HCT116 (cell line): Measurements from ENCODE around the gene GJA1. TPM values are rescaled to one million over a fixed set of nuclear protein-coding genes. Genes with fewer than 3 reads are reported as not detected.
A peak's percentile ranks its signal among the peaks of the same experiment; 100 is the strongest.

Source experiments
- ATAC-seq: fragments of 200-7000 bp; cut with Tn5 transposase; 2 replicates; pipeline ENCODE4 v1.9.1; 2020; ENCODE audit warnings: mild to moderate bottlenecking, moderate library complexity
- BruUV-seq: library from RNA; stranded (reverse); fragments of 400-500 nt; replicated peaks from 2 replicates; lab custom pipeline; 2021; lab: Mats Ljungman, UMichigan
- CTCF ChIA-PET: fragments of 300-600 bp; sonication (Branson Sonifier 250); formaldehyde crosslinking; loops from one replicate; lab custom pipeline; 2021; ENCODE audit warnings: antibody characterized with exemption; lab: Charles Lee
- POLR2A ChIA-PET: fragments of 300-600, 350-600 bp; sonication (Branson Sonifier 250); formaldehyde crosslinking; loops from one replicate; lab custom pipeline; 2021; ENCODE audit warnings: antibody characterized with exemption; lab: Charles Lee
- RAD21 ChIA-PET, 2 experiments: fragments of 300-600 bp; sonication (Branson Sonifier 250); formaldehyde crosslinking; loops; one replicate each; lab custom pipeline; 2023; ENCODE audit warnings: low total read pairs in 2 of 2; ENCODE audit not compliant: uncharacterized antibody in 2 of 2, unreplicated experiment in 2 of 2, low non-redundant PET in 1 of 2; lab: Charles Lee
- DNase-seq: peaks from one replicate; pipeline ENCODE4 v3.0.0-alpha.2; 2010; ENCODE audit warnings: low read depth, low spot score
- H2AFZ ChIP-seq: fragments of 200-600 bp; shearing (Covaris generic), sonication (generic); 2 replicates; pipeline ENCODE4 v1.6.1; 2017; ENCODE audit warnings: low read depth, mixed run types, mixed read lengths, antibody characterized with exemption, low read length; ENCODE audit not compliant: poor library complexity, severe bottlenecking
- H3K27ac ChIP-seq: 2 replicates; pipeline ENCODE4 v1.5.1; 2012; ENCODE audit warnings: low read depth, low read length
- H3K27me3 ChIP-seq: fragments of 200-600 bp; sonication (generic); 2 replicates; pipeline ENCODE4 v1.6.1; 2016; ENCODE audit warnings: mixed run types, low read length, mixed read lengths; ENCODE audit not compliant: insufficient read depth
- H3K36me3 ChIP-seq, 2 experiments: fragments of 200-500 bp in 1 of 2; fragments of 200-600 bp in 1 of 2; sonication (Bioruptor generic) in 1 of 2; sonication (generic) in 1 of 2; 2 replicates each; pipeline versions ENCODE4 v1.5.1 to v1.6.1; 2014 to 2016; ENCODE audit warnings: low read length in 2 of 2, inconsistent platforms in 1 of 2, mixed read lengths in 1 of 2, mixed run types in 1 of 2; ENCODE audit not compliant: insufficient read depth in 2 of 2, control insufficient read depth in 1 of 2
- H3K4me1 ChIP-seq, 2 experiments: fragments of 200-600 bp in 1 of 2; sonication (generic) in 1 of 2; 2 replicates each; pipeline versions ENCODE4 v1.5.1 to v1.6.1; 2012 to 2017; ENCODE audit warnings: low read length in 2 of 2, inconsistent platforms in 1 of 2, mild to moderate bottlenecking in 1 of 2, mixed read lengths in 1 of 2, mixed run types in 1 of 2, moderate library complexity in 1 of 2; ENCODE audit not compliant: insufficient read depth in 2 of 2, control insufficient read depth in 1 of 2
- H3K4me2 ChIP-seq: fragments of 200-600 bp; sonication (generic); 2 replicates; pipeline ENCODE4 v1.6.1; 2017; ENCODE audit warnings: mixed run types, low read length, mixed read lengths
- H3K4me3 ChIP-seq, 2 experiments: fragments of 200-600 bp in 1 of 2; sonication (generic) in 1 of 2; replicated peaks in 1 of 2; 2 replicates each; pipeline ENCODE4 v1.5.1; 2011 to 2016; ENCODE audit warnings: low read length in 2 of 2, control low read depth in 1 of 2, low read depth in 1 of 2, mild to moderate bottlenecking in 1 of 2, mixed read lengths in 1 of 2, mixed run types in 1 of 2
- H3K79me2 ChIP-seq: fragments of 200-600 bp; sonication (generic); 2 replicates; pipeline ENCODE4 v1.6.1; 2017; ENCODE audit warnings: mild to moderate bottlenecking, mixed run types, low read length, moderate library complexity, mixed read lengths; ENCODE audit not compliant: insufficient read depth
- H3K9ac ChIP-seq: fragments of 200-600 bp; sonication (generic); 2 replicates; pipeline ENCODE4 v1.6.1; 2016; ENCODE audit warnings: low read length, mixed read lengths
- H3K9me2 ChIP-seq: fragments of 200-600 bp; sonication (generic), shearing (Covaris generic); 2 replicates; pipeline ENCODE4 v1.6.1; 2017; ENCODE audit warnings: mixed run types, mild to moderate bottlenecking, moderate library complexity; ENCODE audit not compliant: insufficient read depth
- H3K9me3 ChIP-seq, 2 experiments: fragments of 200-500 bp in 1 of 2; fragments of 200-600 bp in 1 of 2; sonication (Bioruptor generic) in 1 of 2; sonication (generic) in 1 of 2; 2 replicates each; pipeline ENCODE4 v1.6.1; 2014 to 2017; ENCODE audit warnings: low read length in 2 of 2, mixed read lengths in 2 of 2, inconsistent platforms in 1 of 2, low read depth in 1 of 2, mild to moderate bottlenecking in 1 of 2, mixed run types in 1 of 2, moderate library complexity in 1 of 2; ENCODE audit not compliant: control insufficient read depth in 1 of 2, insufficient read depth in 1 of 2
- H4K20me1 ChIP-seq: fragments of 200-600 bp; sonication (generic), shearing (Covaris generic); 2 replicates; pipeline ENCODE4 v1.6.1; 2017; ENCODE audit warnings: mixed run types, mild to moderate bottlenecking, moderate library complexity; ENCODE audit not compliant: insufficient read depth
- CBX3 ChIP-seq: IDR thresholded peaks from 2 replicates; pipeline ENCODE4 v1.6.1; 2012; ENCODE audit warnings: low read depth
- CEBPB ChIP-seq: IDR thresholded peaks from 2 replicates; pipeline ENCODE4 v1.6.1; 2012; ENCODE audit warnings: low read depth
- EGR1 ChIP-seq: IDR thresholded peaks from 2 replicates; pipeline ENCODE4 v1.6.1; 2012; ENCODE audit warnings: low read depth
- ELF1 ChIP-seq: IDR thresholded peaks from 2 replicates; pipeline ENCODE4 v1.6.1; 2012; ENCODE audit warnings: low read depth, borderline replicate concordance
- EZH2 ChIP-seq: fragments of 200-600 bp; sonication (generic); IDR thresholded peaks from 2 replicates; pipeline ENCODE4 v1.6.1; 2017; ENCODE audit warnings: antibody characterized with exemption, mixed run types
- RAD21 ChIP-seq: IDR thresholded peaks from 2 replicates; pipeline ENCODE4 v1.6.1; 2012; ENCODE audit warnings: low read depth, mild to moderate bottlenecking
- SIN3A ChIP-seq: IDR thresholded peaks from 2 replicates; pipeline ENCODE4 v1.6.1; 2012; ENCODE audit warnings: low read depth
- SP1 ChIP-seq: IDR thresholded peaks from 2 replicates; pipeline ENCODE4 v1.6.1; 2012; ENCODE audit warnings: low read depth
- ZFX ChIP-seq: fragments of 450-650 bp; IDR thresholded peaks from 2 replicates; pipeline ENCODE4 v1.6.1; 2017
- ZNF274 ChIP-seq: fragments of 200-500 bp; sonication (Bioruptor generic); IDR thresholded peaks from 2 replicates; pipeline ENCODE4 v1.6.1; 2014; ENCODE audit warnings: mild to moderate bottlenecking, low read depth, low read length, inconsistent platforms
- intact Hi-C: fragments of 100-400 bp; cut with micrococcal nuclease; formaldehyde crosslinking; loops from 2 replicates; pipeline ENCODE4 v1.10.0; 2022
- total RNA-seq: library from RNA; stranded (reverse); gene quantifications from one replicate; pipeline ENCODE4 v1.2.1, GENCODE V29; 2021; ENCODE audit not compliant: unreplicated experiment
- TF ChIP-seq, protein P1 (sequence below): IDR thresholded peaks from 2 replicates; pipeline ENCODE4 v1.6.1; 2012; ENCODE audit warnings: low read depth

GJA1 gene
- total RNA-seq, 1 experiment from 2014 or later = 1.1 TPM

DNA sequence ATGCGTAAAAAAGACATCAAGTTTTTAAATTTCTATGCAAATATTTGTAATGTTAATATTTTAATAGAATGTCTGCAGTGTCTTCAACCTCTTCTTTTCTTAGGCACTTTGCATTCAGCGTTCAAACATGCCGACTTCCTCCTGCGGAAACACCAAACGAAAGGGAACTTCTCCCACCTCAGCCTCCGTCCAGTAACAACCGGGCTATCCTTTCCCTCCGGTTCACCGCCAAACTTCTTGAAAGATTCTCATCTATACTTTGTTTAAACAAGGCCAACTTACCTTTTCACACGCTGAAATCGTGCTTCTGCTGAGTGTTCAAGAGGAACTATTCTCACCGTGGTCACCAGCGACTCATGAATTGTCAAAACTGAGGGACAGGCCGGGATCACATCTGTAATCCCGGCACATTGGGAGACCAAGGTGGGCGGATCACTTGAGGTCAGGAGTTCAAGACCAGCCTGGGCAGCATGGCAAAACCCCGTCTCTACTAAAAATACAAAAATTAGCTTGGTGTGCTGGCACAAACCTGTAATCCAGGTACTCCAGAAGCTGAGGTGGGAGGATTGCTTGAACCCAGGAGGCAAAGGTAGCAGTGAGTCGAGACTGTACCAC, 44.8 kb downstream of the GJA1 start:
- no peaks in the 10 kb centered on the region for H4K20me1 ChIP-seq
- no peaks in the 10 kb centered on the region for H3K9me2 ChIP-seq
- intact Hi-C loops = no loop called here
- H3K4me1 ChIP-seq = peaks cover 36 to 44% of the 10 kb centered on the region in 2 experiments
- ATAC-seq (peak; percentile 60), DNase-seq (peak; percentile 36)
- peak overlapping the region; percentile 98 for H2AFZ ChIP-seq
- TF ChIP-seq ELF1 (no peak), EZH2 (no peak), ZFX (no peak), CEBPB (no peak), CBX3 (peak; percentile 64; the same call in 1 of the 2 replicates), SIN3A (no peak), RAD21 (no peak), SP1 (no peak), ZNF274 (no peak), EGR1 (peak; percentile 57; the same call in 1 of the 2 replicates)
- TF ChIP-seq, protein P1, sequence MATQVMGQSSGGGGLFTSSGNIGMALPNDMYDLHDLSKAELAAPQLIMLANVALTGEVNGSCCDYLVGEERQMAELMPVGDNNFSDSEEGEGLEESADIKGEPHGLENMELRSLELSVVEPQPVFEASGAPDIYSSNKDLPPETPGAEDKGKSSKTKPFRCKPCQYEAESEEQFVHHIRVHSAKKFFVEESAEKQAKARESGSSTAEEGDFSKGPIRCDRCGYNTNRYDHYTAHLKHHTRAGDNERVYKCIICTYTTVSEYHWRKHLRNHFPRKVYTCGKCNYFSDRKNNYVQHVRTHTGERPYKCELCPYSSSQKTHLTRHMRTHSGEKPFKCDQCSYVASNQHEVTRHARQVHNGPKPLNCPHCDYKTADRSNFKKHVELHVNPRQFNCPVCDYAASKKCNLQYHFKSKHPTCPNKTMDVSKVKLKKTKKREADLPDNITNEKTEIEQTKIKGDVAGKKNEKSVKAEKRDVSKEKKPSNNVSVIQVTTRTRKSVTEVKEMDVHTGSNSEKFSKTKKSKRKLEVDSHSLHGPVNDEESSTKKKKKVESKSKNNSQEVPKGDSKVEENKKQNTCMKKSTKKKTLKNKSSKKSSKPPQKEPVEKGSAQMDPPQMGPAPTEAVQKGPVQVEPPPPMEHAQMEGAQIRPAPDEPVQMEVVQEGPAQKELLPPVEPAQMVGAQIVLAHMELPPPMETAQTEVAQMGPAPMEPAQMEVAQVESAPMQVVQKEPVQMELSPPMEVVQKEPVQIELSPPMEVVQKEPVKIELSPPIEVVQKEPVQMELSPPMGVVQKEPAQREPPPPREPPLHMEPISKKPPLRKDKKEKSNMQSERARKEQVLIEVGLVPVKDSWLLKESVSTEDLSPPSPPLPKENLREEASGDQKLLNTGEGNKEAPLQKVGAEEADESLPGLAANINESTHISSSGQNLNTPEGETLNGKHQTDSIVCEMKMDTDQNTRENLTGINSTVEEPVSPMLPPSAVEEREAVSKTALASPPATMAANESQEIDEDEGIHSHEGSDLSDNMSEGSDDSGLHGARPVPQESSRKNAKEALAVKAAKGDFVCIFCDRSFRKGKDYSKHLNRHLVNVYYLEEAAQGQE = no peak
- no peaks in the 10 kb centered on the region for H3K27me3 ChIP-seq
- H3K4me3 ChIP-seq = peak overlapping the region; percentile 32 to 57
- ChIA-PET RAD21 (no interaction called here), CTCF (no interaction called here), POLR2A (no interaction called here)
- H3K9ac ChIP-seq = peak overlapping the region; percentile 44
- H3K4me2 ChIP-seq = peak overlapping the region; percentile 85
- no peaks in the 10 kb centered on the region for H3K79me2 ChIP-seq
- no peaks in the 10 kb centered on the region for H3K36me3 ChIP-seq
- BruUV-seq = no TSS peak
- H3K9me3 ChIP-seq = no peaks in the 10 kb centered on the region
- peak overlapping the region; percentile 75 for H3K27ac ChIP-seq
